GM23338 (cell line): ENCODE measurements around the gene RPS6KC1. TPM values are rescaled to one million over a fixed set of nuclear protein-coding genes. Genes with fewer than 3 reads are reported as not detected.

Source experiments
- ATAC-seq: fragments of 200-7000 bp; cut with Tn5 transposase; 3 replicates; pipeline ENCODE4 v1.9.1; 2020
- DNase-seq: peaks from one replicate; pipeline ENCODE4 v3.0.0-alpha.2; 2015; ENCODE audit warnings: low spot score
- H2AFZ ChIP-seq: fragments of 200-600 bp; sonication (generic); 2 replicates; pipeline ENCODE4 v1.8.0; 2016; ENCODE audit warnings: antibody characterized with exemption, mild to moderate bottlenecking, moderate library complexity
- H3F3A ChIP-seq: fragments of 200-600 bp; sonication (generic); replicated peaks from 2 replicates; pipeline ENCODE4 v1.8.0; 2017; ENCODE audit warnings: antibody characterized with exemption, mixed run types, low read depth
- H3K27ac ChIP-seq: fragments of 200-600 bp; sonication (generic); 2 replicates; pipeline ENCODE4 v1.6.1; 2016; ENCODE audit warnings: low read depth
- H3K27me3 ChIP-seq: fragments of 200-600 bp; sonication (generic); 2 replicates; pipeline ENCODE4 v1.8.0; 2016; ENCODE audit warnings: mild to moderate bottlenecking, mixed run types, moderate library complexity; ENCODE audit not compliant: insufficient read depth
- H3K36me3 ChIP-seq: fragments of 200-600 bp; sonication (generic); 2 replicates; pipeline ENCODE4 v1.8.0; 2016; ENCODE audit warnings: mild to moderate bottlenecking; ENCODE audit not compliant: insufficient read depth
- H3K4me1 ChIP-seq: fragments of 200-600 bp; sonication (generic); 2 replicates; pipeline ENCODE4 v1.8.0; 2016; ENCODE audit warnings: mild to moderate bottlenecking, moderate library complexity; ENCODE audit not compliant: insufficient read depth
- H3K4me2 ChIP-seq: fragments of 200-600 bp; sonication (generic); 2 replicates; pipeline ENCODE4 v1.7.1; 2017; ENCODE audit warnings: mixed run types
- H3K4me3 ChIP-seq: fragments of 200-600 bp; sonication (generic); 2 replicates; pipeline ENCODE4 v1.6.1; 2016; ENCODE audit warnings: mixed run types
- H3K79me2 ChIP-seq: fragments of 200-600 bp; sonication (generic); replicated peaks from 2 replicates; pipeline ENCODE4 v1.8.0; 2017; ENCODE audit warnings: mild to moderate bottlenecking; ENCODE audit not compliant: insufficient read depth
- H3K9me2 ChIP-seq: fragments of 200-600 bp; sonication (generic); 2 replicates; pipeline ENCODE4 v1.8.0; 2017; ENCODE audit not compliant: insufficient read depth
- H4K20me1 ChIP-seq: fragments of 200-600 bp; sonication (generic); replicated peaks from 2 replicates; pipeline ENCODE4 v1.8.0; 2017; ENCODE audit warnings: mild to moderate bottlenecking; ENCODE audit not compliant: insufficient read depth
- H3K27ac Mint-ChIP-seq: 2 replicates; pipeline ENCODE4 v1.8.0; 2020; ENCODE audit warnings: inconsistent platforms, mild to moderate bottlenecking, moderate library complexity, mixed read lengths
- H3K27me3 Mint-ChIP-seq: 3 replicates; pipeline ENCODE4 v1.8.0; 2022; ENCODE audit warnings: low read depth, mild to moderate bottlenecking, moderate library complexity, mixed read lengths, inconsistent platforms; ENCODE audit not compliant: insufficient read depth, poor library complexity
- H3K36me3 Mint-ChIP-seq: 3 replicates; pipeline ENCODE4 v1.8.0; 2021; ENCODE audit warnings: low read depth, mild to moderate bottlenecking, inconsistent platforms, moderate library complexity, mixed read lengths
- H3K4me1 Mint-ChIP-seq: 3 replicates; pipeline ENCODE4 v1.8.0; 2020; ENCODE audit warnings: mild to moderate bottlenecking, inconsistent platforms, mixed read lengths
- H3K4me3 Mint-ChIP-seq: 3 replicates; pipeline ENCODE4 v1.8.0; 2021; ENCODE audit warnings: moderate library complexity, mild to moderate bottlenecking, inconsistent platforms, mixed read lengths
- H3K9me3 Mint-ChIP-seq: 3 replicates; pipeline ENCODE4 v1.8.0; 2020; ENCODE audit warnings: moderate library complexity, mild to moderate bottlenecking, inconsistent platforms, mixed read lengths
- CTCF ChIP-seq, 2 experiments: fragments of 200-600 bp in 1 of 2; sonication (generic) in 1 of 2; conservative IDR thresholded peaks; 2 replicates each; pipeline versions ENCODE4 v1.5.1 to v1.6.1; 2016 to 2017; ENCODE audit warnings: antibody characterized with exemption in 2 of 2, low read depth in 2 of 2, mild to moderate bottlenecking in 2 of 2, moderate library complexity in 1 of 2
- EZH2 ChIP-seq: fragments of 200-600 bp; sonication (generic); IDR thresholded peaks from one replicate; pipeline ENCODE4 v1.8.0; 2017; ENCODE audit warnings: antibody characterized with exemption, mild to moderate bottlenecking, low read depth; ENCODE audit not compliant: unreplicated experiment
- EZH2phosphoT487 ChIP-seq: fragments of 200-600 bp; sonication (generic); IDR thresholded peaks from one replicate; pipeline ENCODE4 v1.8.1; 2018; ENCODE audit warnings: antibody characterized with exemption; ENCODE audit not compliant: unreplicated experiment
- JUNB ChIP-seq: IDR thresholded peaks from one replicate; pipeline ENCODE4 v1.6.1; 2016; ENCODE audit warnings: antibody characterized with exemption; ENCODE audit not compliant: unreplicated experiment
- POLR2AphosphoS5 ChIP-seq: IDR thresholded peaks from 2 replicates; pipeline ENCODE4 v1.6.1; 2016; ENCODE audit warnings: antibody characterized with exemption, low read depth
- REST ChIP-seq: IDR thresholded peaks from one replicate; pipeline ENCODE4 v1.6.1; 2018; ENCODE audit warnings: antibody characterized with exemption; ENCODE audit not compliant: unreplicated experiment
- STAT1 ChIP-seq: IDR thresholded peaks from one replicate; pipeline ENCODE4 v1.6.1; 2016; ENCODE audit warnings: antibody characterized with exemption; ENCODE audit not compliant: unreplicated experiment
- ZNF114 ChIP-seq: fragments of 250-450 bp; sonication (Bioruptor Pico); IDR thresholded peaks from 2 replicates; pipeline ENCODE4 v1.5.0; 2020; ENCODE audit warnings: mild to moderate bottlenecking, moderate library complexity
- ZNF331 ChIP-seq: fragments of 250-450 bp; sonication (Bioruptor Pico); IDR thresholded peaks from 2 replicates; pipeline ENCODE4 v1.5.0; 2020; ENCODE audit warnings: low read depth, mild to moderate bottlenecking, moderate library complexity
- polyA plus RNA-seq: library from polyadenylated mRNA; unstranded; fragments of >200 nt; fragmentation: Nextera tagmentation; extraction: Ambion mirVana; gene quantifications from 2 replicates; pipeline ENCODE4 v1.2.1, GENCODE V29; 2016
- total RNA-seq: library from RNA; depleted of rRNA; stranded (reverse); fragments of >200 nt; shearing (Covaris generic); gene quantifications from 2 replicates; pipeline ENCODE4 v1.2.3, GENCODE V29; 2014

RPS6KC1 gene
- total and polyA plus RNA-seq, 2 experiments from 2014 or later = 7.9 to 24.9 TPM

GRCh38 chr1:213127074-213127473 lies 76.0 kb downstream of the RPS6KC1 start:
- Mint-ChIP-seq H3K4me1 (no peaks in the 10 kb centered on the region), H3K27ac (no peak overlapping the region), H3K27me3 (no peaks in the 10 kb centered on the region), H3K9me3 (no peaks in the 10 kb centered on the region), H3K36me3 (no peaks in the 10 kb centered on the region), H3K4me3 (no peak overlapping the region)
- DNase-seq (no peak), ATAC-seq (no peak)
- no peaks in the 10 kb centered on the region for H3F3A ChIP-seq
- H3K27ac ChIP-seq = no peak overlapping the region
- no peak overlapping the region for H3K4me3 ChIP-seq
- H3K79me2 ChIP-seq = no peaks in the 10 kb centered on the region
- no peaks in the 10 kb centered on the region for H3K9me2 ChIP-seq
- H3K4me2 ChIP-seq = no peak overlapping the region
- H3K4me1 ChIP-seq = no peaks in the 10 kb centered on the region
- H2AFZ ChIP-seq = no peak overlapping the region
- TF ChIP-seq JUNB (no peak), REST (no peak), EZH2 (no peak), STAT1 (no peak), CTCF (conservative IDR thresholded peaks at IDR 0.05; ENCODE audit: low read depth in 2 of 2) (no peak), POLR2AphosphoS5 (no peak)
- H3K27me3 ChIP-seq = no peaks in the 10 kb centered on the region
- H3K36me3 ChIP-seq = no peaks in the 10 kb centered on the region
- no peaks in the 10 kb centered on the region for H4K20me1 ChIP-seq

- Mint-ChIP-seq H3K4me3 (no peak overlapping the region), H3K4me1 (peaks cover 15% of the 10 kb centered on the region; the same call in 2 of the 3 replicates), H3K27ac (no peak overlapping the region), H3K36me3 (no peaks in the 10 kb centered on the region), H3K9me3 (no peaks in the 10 kb centered on the region), H3K27me3 (no peaks in the 10 kb centered on the region)
- Histone ChIP-seq H3F3A (no peaks in the 10 kb centered on the region), H3K4me2 (no peak overlapping the region), H3K27ac (no peak overlapping the region), H4K20me1 (no peaks in the 10 kb centered on the region), H3K9me2 (no peaks in the 10 kb centered on the region), H3K4me3 (no peak overlapping the region), H2AFZ (no peak overlapping the region), H3K36me3 (no peaks in the 10 kb centered on the region), H3K27me3 (no peaks in the 10 kb centered on the region), H3K79me2 (no peaks in the 10 kb centered on the region), H3K4me1 (peaks cover 11% of the 10 kb centered on the region; the same call in 1 of the 2 replicates)
- no peak for TF ChIP-seq EZH2phosphoT487
- no peak for TF ChIP-seq ZNF114 (CRISPR knock-in tag)
- TF ChIP-seq CTCF (conservative IDR thresholded peaks at IDR 0.05; ENCODE audit: low read depth in 2 of 2) = 0 out of 4 replicates have a peak, but pooled peaks of 1 of the 2 experiments have one; percentile 10
- TF ChIP-seq POLR2AphosphoS5 = no peak
- TF ChIP-seq ZNF331 = no peak
- ATAC-seq (no peak), DNase-seq (no peak)
Observed at GRCh38 chr1:213131851-213132655, 81.0 kb downstream of the RPS6KC1 start.
